Lower lobe of right lung (tissue), 2 donors: ENCODE results near the gene UBE2J2. TPM values are rescaled to one million over a fixed set of nuclear protein-coding genes. Genes with fewer than 3 reads are reported as not detected.

ENCODE experiments used
- ATAC-seq, 2 donors: fragments of 200-7000 bp; cut with Tn5 transposase; one replicate each; pipeline ENCODE4 v1.9.1; 2020 to 2022; ENCODE audit warnings: mild to moderate bottlenecking in 2 of 2, moderate library complexity in 2 of 2
- DNase-seq: peaks from one replicate; pipeline ENCODE4 v3.0.0-alpha.2; 2020
- H3K27ac ChIP-seq: fragments of 200-600 bp; one replicate; pipeline ENCODE4 v1.8.0; 2022
- H3K27me3 ChIP-seq: fragments of 200-600 bp; one replicate; pipeline ENCODE4 v1.8.0; 2022; ENCODE audit warnings: low read depth
- H3K36me3 ChIP-seq: fragments of 200-600 bp; one replicate; pipeline ENCODE4 v1.8.0; 2022; ENCODE audit warnings: mild to moderate bottlenecking
- H3K4me1 ChIP-seq: fragments of 200-600 bp; one replicate; pipeline ENCODE4 v1.8.0; 2022
- H3K4me3 ChIP-seq: fragments of 200-600 bp; one replicate; pipeline ENCODE4 v1.8.0; 2022; ENCODE audit warnings: mild to moderate bottlenecking
- H3K9me3 ChIP-seq: fragments of 200-600 bp; one replicate; pipeline ENCODE4 v1.8.0; 2022
- intact Hi-C: fragments of 100-400 bp; cut with DNase I; formaldehyde crosslinking; loops from one replicate; pipeline ENCODE4 v1.11.0; 2022
- total RNA-seq: library from RNA; stranded (reverse); fragmentation: NEBNext Ultra II Directional; extraction: Animal tissue kit (Norgen Biotek cat#: 25700); gene quantifications from one replicate; pipeline ENCODE4 v1.2.1, GENCODE V29; 2021
- TF ChIP-seq, protein P1 (sequence below): fragments of 200-600 bp; IDR thresholded peaks from one replicate; pipeline ENCODE4 v1.8.0; 2022; ENCODE audit warnings: antibody characterized with exemption, mild to moderate bottlenecking
- donor health status: DM: no; HTN: yes; CAD: no; lungs with severe emphysema.

The UBE2J2 gene
- total RNA-seq, 1 donor from 2014 or later, result 49.9 TPM

DNA sequence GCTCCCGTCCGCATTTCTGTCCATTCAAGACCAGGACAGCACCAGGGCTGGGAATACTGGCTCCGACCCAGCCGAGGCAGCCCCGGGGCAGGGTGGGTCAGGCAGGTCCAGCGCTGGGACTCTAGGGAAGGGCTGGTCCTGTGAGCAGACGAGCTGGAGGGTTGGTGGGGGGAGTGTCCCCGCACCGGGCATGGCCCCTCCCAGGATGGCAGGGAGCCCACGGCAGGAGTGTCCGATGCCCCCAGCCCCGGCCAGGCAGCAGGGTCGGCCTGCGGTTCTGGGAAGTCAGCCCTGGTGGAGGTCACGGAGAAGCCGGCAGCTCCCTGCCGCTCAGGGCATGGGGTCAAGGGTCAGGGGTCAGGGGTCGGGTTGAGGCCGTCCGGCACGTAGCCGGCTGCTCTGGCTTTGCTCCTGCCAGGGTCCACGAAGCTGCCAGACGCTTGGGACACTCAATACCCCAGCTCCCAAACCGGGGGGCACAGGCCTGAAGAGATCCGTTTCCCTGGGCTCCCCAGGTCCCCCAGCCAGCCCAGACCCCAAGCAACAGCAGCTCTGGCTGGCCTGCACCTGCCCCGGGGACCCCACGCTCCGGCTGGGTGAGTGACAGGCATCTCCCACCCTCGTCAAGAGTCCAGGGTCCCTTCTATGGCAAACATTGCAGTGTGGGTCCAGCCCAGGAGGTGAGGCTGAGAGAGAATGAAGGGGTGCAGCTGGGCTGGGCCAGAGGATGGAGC is 33.9 kb downstream of the UBE2J2 start:
- no peaks in the 10 kb centered on the region for H3K9me3 ChIP-seq
- no peak for DNase-seq
- H3K27me3 ChIP-seq, result peaks cover 52% of the 10 kb centered on the region
- H3K36me3 ChIP-seq, result no peaks in the 10 kb centered on the region
- TF ChIP-seq, protein P1, sequence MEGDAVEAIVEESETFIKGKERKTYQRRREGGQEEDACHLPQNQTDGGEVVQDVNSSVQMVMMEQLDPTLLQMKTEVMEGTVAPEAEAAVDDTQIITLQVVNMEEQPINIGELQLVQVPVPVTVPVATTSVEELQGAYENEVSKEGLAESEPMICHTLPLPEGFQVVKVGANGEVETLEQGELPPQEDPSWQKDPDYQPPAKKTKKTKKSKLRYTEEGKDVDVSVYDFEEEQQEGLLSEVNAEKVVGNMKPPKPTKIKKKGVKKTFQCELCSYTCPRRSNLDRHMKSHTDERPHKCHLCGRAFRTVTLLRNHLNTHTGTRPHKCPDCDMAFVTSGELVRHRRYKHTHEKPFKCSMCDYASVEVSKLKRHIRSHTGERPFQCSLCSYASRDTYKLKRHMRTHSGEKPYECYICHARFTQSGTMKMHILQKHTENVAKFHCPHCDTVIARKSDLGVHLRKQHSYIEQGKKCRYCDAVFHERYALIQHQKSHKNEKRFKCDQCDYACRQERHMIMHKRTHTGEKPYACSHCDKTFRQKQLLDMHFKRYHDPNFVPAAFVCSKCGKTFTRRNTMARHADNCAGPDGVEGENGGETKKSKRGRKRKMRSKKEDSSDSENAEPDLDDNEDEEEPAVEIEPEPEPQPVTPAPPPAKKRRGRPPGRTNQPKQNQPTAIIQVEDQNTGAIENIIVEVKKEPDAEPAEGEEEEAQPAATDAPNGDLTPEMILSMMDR, result no peak
- no peak overlapping the region for H3K27ac ChIP-seq
- peaks cover 3% of the 10 kb centered on the region for H3K4me1 ChIP-seq
- H3K4me3 ChIP-seq, result no peak overlapping the region
- no peak for ATAC-seq
- intact Hi-C loops, result no loop called here

DNA sequence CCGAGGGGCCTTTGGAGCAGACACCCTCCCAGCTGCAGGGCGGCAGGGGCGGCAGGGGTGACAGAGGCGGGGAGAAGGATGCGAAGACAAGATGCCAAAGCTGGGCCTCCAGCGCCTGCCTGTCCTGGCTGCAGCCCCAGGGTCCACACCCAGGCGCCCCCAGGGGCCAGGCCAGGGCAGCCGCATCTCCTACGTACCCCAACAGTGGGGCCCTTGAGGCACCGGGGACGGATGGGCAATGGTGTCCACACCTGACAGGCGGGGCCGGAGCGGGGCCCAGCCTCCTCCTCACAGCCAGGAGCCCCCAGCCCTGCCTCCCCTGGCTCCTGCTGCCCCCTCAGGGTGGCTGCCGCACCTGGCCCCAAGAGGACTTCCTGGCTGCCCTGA is 34.4 kb downstream of the UBE2J2 start:
- peaks cover 48% of the 10 kb centered on the region for H3K27me3 ChIP-seq

DNA sequence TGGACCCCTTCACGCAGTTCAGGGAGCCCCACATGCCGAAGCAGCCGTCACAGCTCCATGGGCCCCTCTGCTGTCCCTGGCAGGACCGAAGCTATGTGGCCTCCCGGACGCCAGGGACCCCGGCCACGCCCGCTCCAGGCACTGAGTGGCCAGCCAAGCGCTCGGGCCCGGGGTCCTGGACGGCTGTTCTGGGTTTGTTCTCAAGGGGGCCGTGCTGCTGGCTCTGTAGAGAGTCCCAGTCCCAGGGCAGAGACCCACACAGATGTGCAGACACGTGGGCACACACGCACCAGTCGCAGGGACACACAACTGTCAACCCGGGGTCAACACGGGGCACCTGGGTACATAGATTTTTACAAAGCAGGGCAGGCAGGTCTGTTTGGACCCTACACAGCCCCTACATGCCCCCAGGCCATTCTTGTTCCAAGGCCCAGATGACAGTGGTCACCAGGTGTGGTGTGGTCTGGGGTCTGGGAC is 34.9 kb downstream of the UBE2J2 start:
- no peak for ATAC-seq
- H3K27me3 ChIP-seq, result peaks cover 44% of the 10 kb centered on the region
- intact Hi-C loops, result no loop called here

More for the DNA sequence above, 34.4 kb downstream of the UBE2J2 start:
- H3K4me1 ChIP-seq, result peaks cover 3% of the 10 kb centered on the region
- TF ChIP-seq, protein P1, result no peak
- no peak overlapping the region for H3K27ac ChIP-seq
- H3K36me3 ChIP-seq, result no peaks in the 10 kb centered on the region
- no peak overlapping the region for H3K4me3 ChIP-seq
- H3K9me3 ChIP-seq, result no peaks in the 10 kb centered on the region
- ATAC-seq, result no peak
- intact Hi-C loops, result no loop called here
- no peak for DNase-seq

DNA sequence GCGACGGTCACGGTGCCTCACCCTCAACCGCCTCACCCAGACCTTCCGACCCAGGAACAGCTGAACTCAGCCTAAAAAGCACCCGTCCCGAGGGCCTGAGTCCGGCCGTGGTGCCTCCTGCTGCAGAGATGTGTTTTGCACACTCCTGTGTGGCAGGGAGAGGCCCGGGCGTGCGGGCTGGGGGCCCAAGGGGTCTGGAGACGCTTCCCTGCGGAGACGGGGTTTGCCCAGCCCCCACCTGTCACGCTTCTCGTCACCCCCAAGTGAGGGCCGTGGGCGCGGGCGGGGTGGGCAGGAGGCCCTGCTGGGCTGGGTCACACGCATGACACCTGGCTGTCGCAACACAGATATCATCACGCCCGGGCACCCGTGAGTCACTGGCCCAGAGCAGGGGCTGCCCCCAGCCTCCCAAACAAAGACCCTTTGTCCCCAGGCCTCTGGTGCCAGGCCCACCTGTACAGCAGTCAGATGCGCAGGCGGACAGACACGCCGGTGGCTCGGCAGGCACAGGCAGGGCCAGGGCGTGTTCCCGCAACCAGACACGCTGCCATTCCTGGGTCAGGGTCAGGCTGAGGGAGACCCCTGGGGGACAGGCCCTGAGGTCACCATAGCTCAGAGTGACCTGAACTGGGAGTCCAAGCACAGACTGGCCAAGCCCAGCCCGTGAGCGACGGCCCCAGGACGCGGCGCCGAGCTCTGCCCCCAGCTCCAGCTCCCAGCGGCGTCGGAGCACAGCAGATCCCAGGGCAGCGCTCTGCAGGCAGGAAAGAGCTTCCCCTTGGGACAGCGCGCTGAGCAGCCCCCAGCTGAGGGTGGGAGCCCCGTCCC is 35.6 kb downstream of the UBE2J2 start:
- TF ChIP-seq, protein P1, result no peak
- peaks cover 42% of the 10 kb centered on the region for H3K27me3 ChIP-seq
- no peaks in the 10 kb centered on the region for H3K9me3 ChIP-seq
- peaks cover 3% of the 10 kb centered on the region for H3K36me3 ChIP-seq
- H3K4me3 ChIP-seq, result no peak overlapping the region
- no peak overlapping the region for H3K27ac ChIP-seq
- intact Hi-C loops, result no loop called here
- peaks cover 7% of the 10 kb centered on the region for H3K4me1 ChIP-seq
- ATAC-seq (no peak), DNase-seq (no peak)

More for the DNA sequence above, 34.9 kb downstream of the UBE2J2 start:
- H3K4me1 ChIP-seq, result peaks cover 3% of the 10 kb centered on the region
- H3K36me3 ChIP-seq, result peaks cover 3% of the 10 kb centered on the region
- no peak overlapping the region for H3K27ac ChIP-seq
- DNase-seq, result no peak
- H3K9me3 ChIP-seq, result no peaks in the 10 kb centered on the region
- no peak overlapping the region for H3K4me3 ChIP-seq
- TF ChIP-seq, protein P1, result no peak

DNA sequence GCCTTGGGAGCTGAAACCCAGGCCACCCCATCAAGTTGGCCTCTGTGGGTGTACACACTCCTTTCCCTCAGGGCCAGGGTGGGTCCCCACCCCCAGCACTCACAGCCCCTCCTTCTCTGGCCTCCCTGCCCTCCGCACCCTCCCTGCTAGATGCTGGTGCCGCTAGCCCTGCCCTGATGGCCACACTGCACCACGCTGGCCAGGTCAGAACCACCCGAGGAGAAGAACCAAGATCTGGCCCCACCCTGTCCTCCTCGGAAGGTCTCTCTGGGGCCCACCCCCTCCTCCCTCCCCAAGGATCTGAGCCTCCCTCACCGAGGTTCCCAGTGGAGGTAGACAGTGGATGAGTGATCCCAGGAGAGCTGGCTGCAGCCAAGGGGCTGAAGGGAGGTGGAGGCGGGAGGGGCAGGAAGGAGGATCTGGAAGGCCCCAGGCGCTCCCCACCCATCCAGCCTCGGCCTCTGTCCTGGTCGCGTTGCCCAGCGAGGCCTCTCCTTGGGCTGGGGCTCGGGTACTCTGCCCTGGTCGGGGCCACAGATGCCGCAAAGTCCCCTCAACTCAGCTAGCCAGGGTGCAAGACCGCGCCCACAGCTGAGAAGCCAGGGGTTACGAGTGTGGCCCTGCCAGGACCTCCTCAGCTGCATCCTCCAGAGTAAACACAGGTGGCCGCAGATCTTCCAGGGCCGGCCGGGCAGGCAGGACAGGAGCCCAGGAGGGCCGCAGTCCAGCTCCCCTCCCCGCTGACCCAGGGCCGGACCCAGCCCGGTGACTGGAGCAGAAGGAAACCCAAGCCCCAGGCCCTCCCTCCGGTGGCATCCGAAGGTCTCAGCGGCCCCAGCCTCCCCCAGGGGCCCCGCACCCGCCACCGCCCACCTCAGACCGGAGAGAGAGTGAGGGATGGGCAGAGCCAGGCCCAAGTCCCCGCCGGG is 36.4 kb downstream of the UBE2J2 start:
- TF ChIP-seq, protein P1, result no peak
- intact Hi-C loops, result no loop called here
- ATAC-seq, result no peak
- H3K27me3 ChIP-seq, result peaks cover 39% of the 10 kb centered on the region
- H3K27ac ChIP-seq, result no peak overlapping the region
- no peak for DNase-seq
- peaks cover 3% of the 10 kb centered on the region for H3K36me3 ChIP-seq
- H3K4me3 ChIP-seq, result no peak overlapping the region
- H3K9me3 ChIP-seq, result no peaks in the 10 kb centered on the region
- H3K4me1 ChIP-seq, result peaks cover 13% of the 10 kb centered on the region
